HG03342 (cell line): ENCODE results near the gene TGOLN2.

Source experiments
- ATAC-seq: cut with Tn5 transposase; IDR thresholded peaks from one replicate; pipeline ENCODE4 v1.9.1; 2021; ENCODE audit warnings: mild to moderate bottlenecking, moderate library complexity; ENCODE audit not compliant: unreplicated experiment

Gene TGOLN2

GRCh38 chr2:85309699-85310321 is 18.0 kb downstream of the TGOLN2 start:
- ATAC-seq: no peak

- no peak for ATAC-seq
Measured at GRCh38 chr2:85308896-85309555, 18.8 kb downstream of the TGOLN2 start.

DNA sequence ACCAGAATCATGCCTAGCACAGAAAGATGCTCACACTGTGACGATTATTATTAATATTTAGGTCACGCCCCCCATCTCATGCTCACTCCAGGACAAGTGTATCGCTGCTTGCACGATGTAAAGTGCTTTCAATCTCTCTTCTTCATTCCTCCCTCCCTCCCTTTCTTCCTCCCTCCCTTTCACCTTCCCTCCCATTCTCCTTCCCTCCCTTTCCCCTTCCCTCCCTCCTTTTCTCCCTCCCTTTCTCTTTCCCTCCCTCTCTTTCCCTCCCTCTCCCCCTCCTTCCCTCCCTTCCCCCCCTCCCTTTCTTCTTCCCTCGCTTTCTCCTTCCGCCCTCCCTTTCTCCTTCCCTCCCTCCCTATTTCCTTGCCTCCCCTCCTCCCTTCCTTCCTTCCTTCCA is 19.6 kb downstream of the TGOLN2 start:
- ATAC-seq: no peak

GRCh38 chr2:85307527-85307897 is 20.3 kb downstream of the TGOLN2 start:
- ATAC-seq: no peak

DNA sequence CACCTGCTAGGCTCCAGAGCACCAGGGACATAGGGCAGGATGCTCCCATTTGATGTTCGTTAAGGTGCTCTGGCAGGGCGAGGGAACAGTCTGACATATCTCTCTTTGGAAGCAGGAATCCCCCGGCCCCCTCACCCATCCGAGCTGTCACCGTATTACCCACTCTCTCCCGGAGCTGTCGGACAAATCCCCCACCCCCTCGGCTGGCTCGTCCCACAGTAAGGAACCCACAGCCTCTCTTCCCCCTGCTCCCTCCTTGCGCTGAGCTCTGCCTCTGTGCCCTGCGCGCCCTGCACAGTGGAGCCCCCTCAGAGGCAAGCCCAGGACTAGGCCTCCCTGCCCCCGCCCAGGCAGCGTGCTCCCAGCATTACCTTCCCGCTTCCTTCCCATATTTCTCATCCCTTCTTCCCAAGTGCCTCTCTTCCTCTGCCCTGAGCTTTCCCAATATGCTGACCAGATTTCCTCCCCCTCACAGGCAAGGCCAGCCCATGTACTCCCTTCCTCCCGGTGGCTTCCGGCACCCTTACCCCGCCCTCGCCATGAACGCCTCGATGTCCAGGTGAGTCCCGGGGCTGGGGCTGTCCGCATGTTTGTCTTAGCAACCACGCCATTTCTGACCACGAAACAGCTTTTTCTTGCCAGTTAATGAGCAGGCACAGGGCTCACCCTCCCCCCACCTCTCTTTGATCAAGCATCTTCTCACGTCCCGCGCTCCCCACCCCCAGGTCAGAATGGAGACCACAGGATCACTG is 23.8 kb downstream of the TGOLN2 start:
- no peak for ATAC-seq

- ATAC-seq: no peak
Measured at GRCh38 chr2:85302121-85302520, 25.7 kb downstream of the TGOLN2 start.

DNA sequence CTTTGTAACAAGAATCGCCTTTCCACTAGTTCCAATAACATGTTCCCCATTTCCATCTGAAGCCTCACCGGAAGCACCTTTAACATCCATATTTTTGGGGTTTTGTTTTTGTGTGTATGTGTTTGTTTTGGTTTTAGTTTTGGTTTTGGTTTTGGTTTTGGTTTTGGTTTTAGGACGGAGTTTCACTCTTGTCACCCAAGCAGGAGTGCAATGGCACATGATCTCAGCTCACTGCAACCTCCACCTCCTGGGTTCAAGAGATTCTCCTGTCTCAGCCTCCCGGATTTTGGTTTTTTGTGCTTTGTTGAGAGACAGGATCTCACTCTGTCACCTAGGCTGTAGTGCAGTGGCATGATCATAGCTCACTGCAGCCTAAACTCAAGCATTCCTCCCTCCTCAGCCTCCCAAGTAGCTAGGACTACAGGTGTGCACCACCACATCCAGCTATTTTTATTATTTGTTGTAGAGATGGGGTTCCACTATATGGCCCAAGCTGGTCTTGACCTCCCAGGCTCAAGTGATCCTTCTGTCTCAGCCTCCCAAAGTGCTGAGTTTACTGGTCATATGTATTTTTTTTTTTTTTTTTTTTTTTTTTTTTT is 36.3 kb downstream of the TGOLN2 start:
- ATAC-seq: no peak

GRCh38 chr2:85288244-85288725 is 39.5 kb downstream of the TGOLN2 start:
- ATAC-seq: no peak

DNA sequence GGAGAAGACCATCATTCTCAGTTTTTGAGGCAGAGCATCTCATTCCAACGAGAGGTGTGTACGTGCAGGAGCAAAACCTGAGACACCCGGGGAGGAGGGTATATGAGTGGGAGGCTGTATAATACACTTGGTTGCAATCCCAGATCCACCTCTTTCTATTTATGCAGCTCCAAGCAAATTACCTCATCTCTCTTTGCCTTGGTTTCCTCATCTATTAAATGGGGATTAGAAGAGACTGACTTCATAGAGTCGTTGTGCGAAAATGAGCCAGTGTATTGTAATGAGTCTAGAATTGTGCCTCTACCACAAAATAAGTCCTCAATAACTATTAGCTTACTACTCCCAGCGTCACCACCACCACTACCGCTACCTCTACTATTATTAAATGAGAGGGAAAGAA is 40.1 kb downstream of the TGOLN2 start:
- no peak for ATAC-seq

GRCh38 chr2:85286918-85287317 is 40.9 kb downstream of the TGOLN2 start:
- no peak for ATAC-seq

- no peak for ATAC-seq
Measured at GRCh38 chr2:85283641-85284040, 44.1 kb downstream of the TGOLN2 start.

DNA sequence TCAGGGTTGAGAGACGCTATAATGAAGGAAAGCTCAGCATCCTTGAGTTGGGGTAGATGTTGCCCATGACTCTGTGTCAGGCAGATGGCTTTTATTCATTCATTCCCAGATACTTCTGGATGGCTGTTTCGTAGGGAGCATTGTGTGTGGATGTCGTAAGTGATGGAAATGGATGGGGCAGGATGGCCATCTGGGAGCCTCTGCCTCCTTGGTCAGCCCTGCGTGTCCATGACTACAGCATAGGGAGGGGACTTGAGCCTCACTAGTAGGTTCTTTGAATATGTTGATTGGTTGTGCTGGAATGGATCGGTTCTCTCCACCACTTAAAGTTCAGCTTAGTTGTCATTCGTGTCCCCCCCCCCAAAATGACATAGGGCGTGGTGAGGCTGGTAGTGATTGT is 44.9 kb downstream of the TGOLN2 start:
- no peak for ATAC-seq

DNA sequence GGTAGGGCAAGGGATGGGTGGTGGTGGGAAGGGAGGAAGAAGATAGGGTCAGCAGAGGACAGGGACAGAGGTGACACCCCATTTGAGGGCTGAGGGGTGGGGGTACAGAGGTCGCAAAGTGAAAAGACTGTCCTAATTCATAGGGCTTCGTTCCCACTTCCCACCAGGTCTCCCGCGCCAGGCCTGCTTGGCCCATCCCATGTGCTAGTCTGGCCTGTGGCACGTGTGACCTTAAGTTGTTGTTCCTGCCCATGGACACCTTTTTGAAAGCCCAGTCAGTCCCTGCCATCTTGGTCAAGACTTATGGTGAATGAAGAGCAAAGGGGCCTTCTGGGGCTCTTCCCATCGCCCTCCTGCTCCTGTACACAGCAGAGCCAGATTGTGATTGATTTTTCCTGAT is 46.2 kb downstream of the TGOLN2 start:
- ATAC-seq: no peak

DNA sequence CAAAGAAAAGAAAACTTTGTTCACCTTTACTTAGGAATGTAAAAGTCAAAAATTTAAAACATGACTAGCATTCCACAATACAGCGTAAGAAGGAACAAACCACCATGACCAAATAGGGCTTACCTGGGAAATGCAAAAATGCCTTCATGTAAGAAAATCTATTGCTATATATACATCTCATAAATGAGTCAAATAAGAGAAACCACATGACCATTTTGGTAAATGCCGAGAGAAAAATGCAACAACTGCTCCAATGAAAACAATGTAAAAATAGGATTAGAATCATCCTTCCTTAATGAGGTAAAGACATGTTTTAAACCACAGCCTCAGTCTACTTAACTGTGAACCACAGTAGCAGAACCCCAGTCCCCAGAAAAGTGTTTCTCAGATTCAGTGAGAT is 49.4 kb downstream of the TGOLN2 start:
- no peak for ATAC-seq

- no peak for ATAC-seq
Measured at GRCh38 chr2:85277416-85278158, 50.2 kb downstream of the TGOLN2 start.

- ATAC-seq: no peak
Measured at GRCh38 chr2:85276571-85277118, 51.1 kb downstream of the TGOLN2 start.

- no peak for ATAC-seq
Measured at GRCh38 chr2:85275984-85276540, 51.7 kb downstream of the TGOLN2 start.

- ATAC-seq: no peak
Measured at GRCh38 chr2:85273738-85274731, 53.8 kb downstream of the TGOLN2 start.

DNA sequence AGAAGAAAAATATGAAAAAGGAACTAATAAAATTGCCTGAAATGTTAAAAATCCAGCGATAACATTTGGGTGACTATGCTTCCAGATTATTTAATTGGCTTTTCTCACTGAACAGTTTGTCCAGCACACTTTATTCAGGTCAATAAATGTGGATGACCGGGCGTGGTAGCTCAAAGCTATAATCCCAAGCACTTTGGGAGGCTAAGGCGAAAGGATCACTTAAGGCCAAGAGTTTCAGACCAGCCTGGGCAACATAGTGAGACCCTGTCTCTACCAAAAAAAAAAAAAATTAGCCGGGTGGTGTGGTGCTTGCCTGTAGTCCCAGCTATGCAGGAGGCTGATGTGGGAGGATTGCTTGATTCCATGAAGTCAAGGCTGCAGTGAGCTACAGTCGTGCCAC is 55.4 kb downstream of the TGOLN2 start:
- no peak for ATAC-seq
